ENCODE data around the gene FUT6.
"Not testable (repeated sequence)": the region's sequence is repeated elsewhere in the genome, so short reads cannot be mapped to it uniquely, and the experiment has no call there.

The FUT6 gene

DNA sequence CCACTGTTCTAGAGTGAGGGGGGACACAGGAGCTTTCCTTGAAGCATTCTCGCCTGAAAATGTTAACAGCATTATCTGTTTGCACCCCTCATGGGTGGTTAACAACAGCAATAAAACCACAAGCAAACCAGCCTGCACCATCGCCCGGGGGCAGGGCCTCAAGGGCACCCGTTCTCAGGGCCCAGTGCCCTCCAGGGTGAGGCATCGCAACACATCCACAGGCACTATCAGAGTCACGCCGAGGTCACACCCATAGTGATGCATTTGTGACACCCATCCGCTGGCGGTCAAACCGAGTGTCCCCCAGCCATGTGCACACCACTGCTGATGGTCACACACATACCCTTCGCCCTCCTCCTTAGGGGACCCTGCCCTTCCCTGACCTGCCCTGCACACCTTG is 26.3 kb upstream of the FUT6 start:
- DNase-seq (ENCODE audit: extremely low spot score), result no peak
- TF ChIP-seq CTCF (IDR thresholded peaks at IDR 0.05; ENCODE audit: control extremely low read depth, extremely low read depth, low read depth, missing control alignments), result no peak
- ChIA-PET POLR2A (no interaction called here), CTCF (no interaction called here)

DNA sequence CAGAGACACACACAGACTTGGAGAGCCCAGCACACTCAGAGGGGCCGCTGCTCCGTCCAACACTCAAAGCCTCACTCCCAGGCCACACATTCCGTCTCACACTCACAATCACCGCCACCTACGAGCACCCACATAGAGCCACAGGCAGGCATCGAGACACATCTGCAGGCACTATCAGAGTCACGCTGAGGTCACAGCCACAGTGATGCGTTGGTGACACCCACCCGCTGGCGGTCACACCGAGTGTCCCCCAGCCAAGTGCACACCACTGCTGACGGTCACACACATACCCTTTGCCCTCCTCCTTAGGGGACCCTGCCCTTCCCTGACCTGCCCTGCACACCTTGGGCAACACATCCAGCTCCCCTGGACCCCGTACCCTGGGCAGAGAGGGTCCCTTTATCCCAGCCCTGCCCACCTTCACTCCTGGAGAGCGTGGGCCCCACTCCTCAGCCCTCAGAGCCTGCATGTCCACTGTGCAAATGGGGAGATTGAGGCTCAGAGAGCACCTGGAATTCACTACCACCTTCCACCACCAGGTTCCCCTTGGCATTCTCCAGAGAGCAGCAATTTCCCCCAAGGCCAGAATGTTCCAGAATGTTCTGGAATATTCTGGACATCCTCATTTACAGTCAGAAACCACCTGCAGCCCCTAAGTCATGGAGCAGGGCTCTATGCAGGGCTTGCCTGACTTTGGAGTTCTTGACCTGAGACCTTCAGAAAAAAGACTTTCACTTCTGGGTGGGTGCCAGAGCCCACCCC is 25.4 kb upstream of the FUT6 start:
- ChIA-PET POLR2A (no interaction called here), CTCF (no interaction called here)
- no peak for DNase-seq (ENCODE audit: extremely low spot score)
- TF ChIP-seq CTCF (IDR thresholded peaks at IDR 0.05; ENCODE audit: control extremely low read depth, extremely low read depth, low read depth, missing control alignments), result no peak

DNA sequence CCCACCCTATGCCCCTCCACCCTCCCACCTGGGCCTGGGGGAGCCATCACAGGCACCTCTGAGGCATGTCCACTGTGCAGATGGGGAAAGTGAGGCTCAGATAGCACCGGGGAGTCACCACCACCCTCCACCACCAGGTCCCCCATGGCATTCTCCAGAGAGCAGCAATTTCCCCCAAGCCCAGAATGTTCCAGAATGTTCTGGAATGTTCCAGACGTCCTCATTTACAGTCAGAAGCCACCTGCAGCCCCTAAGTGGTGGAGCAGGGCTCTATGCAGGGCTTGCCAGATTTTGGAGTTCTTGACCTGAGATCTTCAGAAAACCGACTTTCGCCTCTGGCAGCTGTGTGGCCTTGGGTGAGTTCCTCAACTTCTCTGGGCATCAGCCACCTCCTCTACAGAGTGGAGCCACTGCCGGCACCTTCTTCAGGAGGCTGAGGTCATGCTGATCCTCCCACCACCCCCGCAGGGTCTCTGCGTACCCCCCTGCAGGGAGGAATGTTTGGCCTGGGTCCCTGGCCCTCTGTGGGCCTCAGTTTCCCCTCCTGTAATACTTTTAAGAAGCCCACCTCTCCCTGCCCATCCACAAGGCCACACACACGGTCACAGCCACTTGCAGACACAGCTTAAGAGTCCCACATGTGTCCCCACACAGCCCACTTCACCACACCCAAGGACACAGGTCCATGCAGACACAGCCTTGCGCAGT is 24.7 kb upstream of the FUT6 start:
- no peak for TF ChIP-seq CTCF (IDR thresholded peaks at IDR 0.05; ENCODE audit: control extremely low read depth, extremely low read depth, low read depth, missing control alignments)
- ChIA-PET POLR2A (no interaction called here), CTCF (no interaction called here)
- DNase-seq (ENCODE audit: extremely low spot score), result no peak

DNA sequence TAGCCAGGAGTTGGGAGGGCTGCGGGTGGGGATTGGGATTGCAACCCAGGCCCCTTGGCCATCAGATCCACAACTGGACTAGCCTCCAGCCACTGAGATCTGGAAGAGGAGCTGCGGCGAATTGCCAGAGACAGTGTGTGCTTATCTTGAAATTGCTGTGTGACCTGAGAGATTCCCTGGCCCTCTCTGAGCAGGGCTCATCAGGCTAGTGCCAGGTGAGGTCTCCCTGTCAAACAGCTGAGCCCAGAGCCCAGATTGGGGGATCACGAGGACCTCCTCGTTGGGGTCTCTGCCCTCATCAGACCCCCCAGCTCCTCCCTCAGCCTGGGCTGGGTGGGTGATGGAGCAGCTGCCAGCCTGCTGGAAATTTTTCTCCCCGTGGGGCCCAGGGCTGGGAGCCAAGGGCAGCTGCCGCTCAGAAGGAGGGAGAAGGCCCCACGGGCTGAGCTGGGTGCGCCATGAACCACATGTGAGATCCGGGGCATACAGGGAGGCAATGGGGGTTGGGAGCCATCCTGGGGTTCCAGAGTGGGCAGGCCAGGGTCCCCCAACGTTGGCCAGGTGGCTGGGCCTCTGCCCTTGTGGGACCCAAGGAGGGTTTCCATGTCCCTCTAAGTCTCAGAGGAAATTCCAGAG is 23.6 kb upstream of the FUT6 start:
- no peak for DNase-seq (ENCODE audit: extremely low spot score)
- ChIA-PET CTCF (no interaction called here), POLR2A (no interaction called here)
- no peak for TF ChIP-seq CTCF (IDR thresholded peaks at IDR 0.05; ENCODE audit: control extremely low read depth, extremely low read depth, low read depth, missing control alignments)

DNA sequence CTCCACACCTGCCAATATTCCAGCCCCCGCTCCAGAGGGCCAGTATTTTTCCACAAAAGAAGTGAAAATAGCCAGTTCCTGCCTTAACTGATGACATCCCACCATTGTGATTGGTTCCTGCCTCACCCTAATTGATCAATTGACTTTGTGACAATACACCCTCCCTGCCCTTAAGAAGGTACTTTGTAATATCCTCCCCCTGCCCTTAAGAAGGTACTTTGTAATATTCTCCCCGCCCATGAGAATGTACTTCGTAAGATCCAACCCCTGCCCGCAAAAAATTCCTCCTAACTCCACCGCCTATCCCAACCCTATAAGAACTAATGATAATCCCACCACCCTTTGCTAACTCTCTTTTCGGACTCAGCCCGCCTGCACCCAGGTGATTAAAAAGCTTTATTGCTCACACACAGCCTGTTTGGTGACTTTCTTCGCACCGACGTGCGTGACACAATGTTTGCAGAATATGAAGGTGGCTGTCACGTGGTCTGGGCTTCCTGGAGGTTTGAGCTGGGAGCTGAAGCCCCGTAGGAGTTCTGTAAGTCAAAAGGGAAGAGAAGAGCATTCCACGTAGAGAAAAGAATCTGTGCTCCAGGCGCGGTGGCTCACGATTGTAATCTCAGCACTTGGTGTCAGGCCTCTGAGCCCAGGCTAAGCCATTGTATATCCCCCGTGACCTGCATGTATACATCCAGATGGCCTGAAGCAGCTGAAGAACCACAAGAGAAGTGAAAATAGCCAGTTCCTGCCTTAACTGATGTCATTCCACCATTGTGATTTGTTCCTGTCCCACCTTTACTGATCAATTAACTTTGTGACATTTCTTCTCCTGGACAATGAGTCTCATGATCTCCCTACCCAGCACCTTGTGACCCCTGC is 17.9 kb upstream of the FUT6 start:
- DNase-seq (ENCODE audit: extremely low spot score), result no peak
- POLR2A ChIA-PET, result no interaction called here
- CTCF ChIA-PET, result interaction anchor here (0.7 kb wide), 1 partner anchor 53 kb away, joined by 3 read pairs; no protein-coding TSS in a partner anchor
- TF ChIP-seq CTCF (IDR thresholded peaks at IDR 0.05; ENCODE audit: control extremely low read depth, extremely low read depth, low read depth, missing control alignments), result no peak

DNA sequence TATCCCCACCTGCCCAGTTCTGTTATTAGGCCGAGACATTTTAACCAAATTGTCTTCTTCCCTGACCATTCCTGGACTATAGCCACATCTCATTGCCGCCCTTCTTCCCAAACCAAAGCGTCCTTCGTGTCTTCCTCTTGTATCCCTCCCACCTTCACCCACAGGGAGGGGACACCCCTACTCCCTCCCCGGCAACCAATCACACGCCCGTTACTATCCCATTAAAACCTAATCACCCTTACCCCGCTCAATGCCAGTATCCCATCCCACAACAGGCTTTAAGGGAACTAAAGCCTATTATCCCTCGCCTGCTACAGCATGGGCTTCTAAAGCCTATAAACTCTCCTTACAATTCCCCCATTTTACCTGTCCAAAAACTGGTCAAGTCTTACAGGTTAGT is 15.6 kb upstream of the FUT6 start:
- CTCF ChIA-PET; POLR2A ChIA-PET; DNase-seq (ENCODE audit: extremely low spot score): not testable (repeated sequence)

DNA sequence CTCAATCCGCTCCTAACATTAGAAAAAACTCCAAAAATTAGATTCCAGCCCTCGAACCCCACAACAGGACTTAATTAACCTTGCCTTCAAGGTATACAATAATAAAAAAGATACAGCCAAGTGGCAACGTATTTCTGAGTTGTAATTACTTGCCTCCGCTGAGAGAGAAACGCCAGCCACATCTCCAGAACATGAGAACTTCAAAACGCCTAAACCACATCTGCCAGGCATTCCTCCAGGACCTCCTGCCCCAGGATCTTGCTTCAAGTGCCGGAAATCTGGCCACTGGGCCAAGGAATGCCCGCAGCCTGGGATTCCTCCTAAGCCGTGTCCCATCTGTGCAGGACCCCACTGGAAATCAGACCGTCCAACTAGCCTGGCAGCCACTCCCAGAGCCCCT is 14.6 kb upstream of the FUT6 start:
- POLR2A ChIA-PET; CTCF ChIA-PET; DNase-seq (ENCODE audit: extremely low spot score): not testable (repeated sequence)
